ENCODE results near the gene EYS.

Gene EYS

GRCh38 chr6:63805808-63806572, 1901.0 kb downstream of the EYS start:
- H3K14ac ChIP-seq (ENCODE audit: low read length in 2 of 2) = no peak overlapping the region
- H4K8ac ChIP-seq (ENCODE audit: low read length) = peak overlapping the region; percentile 19
- DNase-seq = peak; percentile 93
- peak overlapping the region in 1 of 2 experiments; percentile 67 for H3K4me3 ChIP-seq (ENCODE audit: insufficient read depth in 1 of 2, low read depth in 1 of 2, low read length in 2 of 2)
- H2BK15ac ChIP-seq (ENCODE audit: low read depth, poor library complexity, severe bottlenecking) = no peak overlapping the region
- peak overlapping the region; percentile 80 for H3K9ac ChIP-seq (ENCODE audit: low read length)
- H3K18ac ChIP-seq (ENCODE audit: low read depth in 1 of 2, low read length in 2 of 2) = peak overlapping the region; percentile 14 to 66
- H2AK5ac ChIP-seq (ENCODE audit: low read length, severe bottlenecking) = no peak overlapping the region
- H2BK120ac ChIP-seq (ENCODE audit: low read depth, low read length) = peak overlapping the region; percentile 21
- H3K4me1 ChIP-seq (ENCODE audit: control insufficient read depth, insufficient read depth, low read depth, low read length) = no peaks in the 10 kb centered on the region
- no peaks in the 10 kb centered on the region for H3K9me3 ChIP-seq (ENCODE audit: control insufficient read depth, low read length)
- H2BK5ac ChIP-seq (ENCODE audit: low read depth, low read length, poor library complexity, severe bottlenecking) = no peak overlapping the region
- no peaks in the 10 kb centered on the region for H3K27me3 ChIP-seq (ENCODE audit: control insufficient read depth in 1 of 2, insufficient read depth in 1 of 2, low read length in 2 of 2)
- peak overlapping the region; percentile 87 for H3K27ac ChIP-seq (ENCODE audit: low read length, poor library complexity, severe bottlenecking)
- no peaks in the 10 kb centered on the region for H3K79me1 ChIP-seq (replicated peaks; ENCODE audit: low read length, poor library complexity, severe bottlenecking)
- H2AFZ ChIP-seq (ENCODE audit: low read depth, low read length) = no peak overlapping the region
- H3K4me2 ChIP-seq (ENCODE audit: low read length, poor library complexity, severe bottlenecking) = peak overlapping the region; percentile 25
- 4% methylated on average over 4 of the region's 5 CpGs for WGBS
- no peaks in the 10 kb centered on the region for H3K36me3 ChIP-seq (ENCODE audit: control insufficient read depth in 1 of 2, insufficient read depth in 2 of 2, low read depth in 1 of 2, low read length in 2 of 2)
- H2BK12ac ChIP-seq (ENCODE audit: low read length in 2 of 2) = peak overlapping the region; percentile 14 to 60
- H4K91ac ChIP-seq (ENCODE audit: low read length) = peak overlapping the region; percentile 61
- no peak overlapping the region for H3K23ac ChIP-seq (ENCODE audit: low read length in 2 of 2)
- peak overlapping the region; percentile 73 to 94 for H3K4ac ChIP-seq (ENCODE audit: low read depth in 1 of 2, low read length in 2 of 2)

- no peak overlapping the region for H2BK5ac ChIP-seq (ENCODE audit: low read depth, low read length, poor library complexity, severe bottlenecking)
- H3K9ac ChIP-seq (ENCODE audit: low read length) = peak overlapping the region; percentile 80
- H2BK12ac ChIP-seq (ENCODE audit: low read length in 2 of 2) = peak overlapping the region; percentile 14 to 60
- DNase-seq = no peak
- H3K4me3 ChIP-seq (ENCODE audit: insufficient read depth in 1 of 2, low read depth in 1 of 2, low read length in 2 of 2) = peak overlapping the region in 1 of 2 experiments; percentile 67
- peak overlapping the region; percentile 19 for H4K8ac ChIP-seq (ENCODE audit: low read length)
- no peak overlapping the region for H2BK15ac ChIP-seq (ENCODE audit: low read depth, poor library complexity, severe bottlenecking)
- H3K27ac ChIP-seq (ENCODE audit: low read length, poor library complexity, severe bottlenecking) = peak overlapping the region; percentile 87
- no peaks in the 10 kb centered on the region for H3K4me1 ChIP-seq (ENCODE audit: control insufficient read depth, insufficient read depth, low read depth, low read length)
- no peak overlapping the region for H3K14ac ChIP-seq (ENCODE audit: low read length in 2 of 2)
- no peak overlapping the region for H2AK5ac ChIP-seq (ENCODE audit: low read length, severe bottlenecking)
- H2AFZ ChIP-seq (ENCODE audit: low read depth, low read length) = no peak overlapping the region
- H3K18ac ChIP-seq (ENCODE audit: low read depth in 1 of 2, low read length in 2 of 2) = peak overlapping the region; percentile 14 to 66
- peak overlapping the region; percentile 61 for H4K91ac ChIP-seq (ENCODE audit: low read length)
- peak overlapping the region; percentile 73 to 94 for H3K4ac ChIP-seq (ENCODE audit: low read depth in 1 of 2, low read length in 2 of 2)
- H3K36me3 ChIP-seq (ENCODE audit: control insufficient read depth in 1 of 2, insufficient read depth in 2 of 2, low read depth in 1 of 2, low read length in 2 of 2) = no peaks in the 10 kb centered on the region
- H2BK120ac ChIP-seq (ENCODE audit: low read depth, low read length) = peak overlapping the region; percentile 21
- 83% methylated on average over 1 of the region's 3 CpGs for WGBS
- H3K79me1 ChIP-seq (replicated peaks; ENCODE audit: low read length, poor library complexity, severe bottlenecking) = no peaks in the 10 kb centered on the region
- no peaks in the 10 kb centered on the region for H3K27me3 ChIP-seq (ENCODE audit: control insufficient read depth in 1 of 2, insufficient read depth in 1 of 2, low read length in 2 of 2)
- no peak overlapping the region for H3K23ac ChIP-seq (ENCODE audit: low read length in 2 of 2)
- H3K4me2 ChIP-seq (ENCODE audit: low read length, poor library complexity, severe bottlenecking) = no peak overlapping the region
- H3K9me3 ChIP-seq (ENCODE audit: control insufficient read depth, low read length) = no peaks in the 10 kb centered on the region
These were observed 1901.7 kb downstream of the EYS start for GRCh38 chr6:63805345-63805744.

- no peaks in the 10 kb centered on the region for H3K79me1 ChIP-seq (replicated peaks; ENCODE audit: low read length, poor library complexity, severe bottlenecking)
- H3K36me3 ChIP-seq (ENCODE audit: control insufficient read depth in 1 of 2, insufficient read depth in 2 of 2, low read depth in 1 of 2, low read length in 2 of 2) = no peaks in the 10 kb centered on the region
- no peaks in the 10 kb centered on the region for H3K9me3 ChIP-seq (ENCODE audit: control insufficient read depth, low read length)
- no peak overlapping the region for H2BK12ac ChIP-seq (ENCODE audit: low read length in 2 of 2)
- no peak overlapping the region for H4K91ac ChIP-seq (ENCODE audit: low read length)
- H3K9ac ChIP-seq (ENCODE audit: low read length) = peak overlapping the region; percentile 80
- no peak overlapping the region for H3K23ac ChIP-seq (ENCODE audit: low read length in 2 of 2)
- no peak overlapping the region for H3K14ac ChIP-seq (ENCODE audit: low read length in 2 of 2)
- no peak overlapping the region for H3K4me2 ChIP-seq (ENCODE audit: low read length, poor library complexity, severe bottlenecking)
- H2AFZ ChIP-seq (ENCODE audit: low read depth, low read length) = no peak overlapping the region
- no peak overlapping the region for H2AK5ac ChIP-seq (ENCODE audit: low read length, severe bottlenecking)
- H2BK120ac ChIP-seq (ENCODE audit: low read depth, low read length) = no peak overlapping the region
- no peaks in the 10 kb centered on the region for H3K27me3 ChIP-seq (ENCODE audit: control insufficient read depth in 1 of 2, insufficient read depth in 1 of 2, low read length in 2 of 2)
- H2BK15ac ChIP-seq (ENCODE audit: low read depth, poor library complexity, severe bottlenecking) = no peak overlapping the region
- H3K18ac ChIP-seq (ENCODE audit: low read depth in 1 of 2, low read length in 2 of 2) = no peak overlapping the region
- H3K4ac ChIP-seq (ENCODE audit: low read depth in 1 of 2, low read length in 2 of 2) = no peak overlapping the region
- DNase-seq = peak; percentile 91
- peak overlapping the region in 1 of 2 experiments; percentile 67 for H3K4me3 ChIP-seq (ENCODE audit: insufficient read depth in 1 of 2, low read depth in 1 of 2, low read length in 2 of 2)
- no peaks in the 10 kb centered on the region for H3K4me1 ChIP-seq (ENCODE audit: control insufficient read depth, insufficient read depth, low read depth, low read length)
- H2BK5ac ChIP-seq (ENCODE audit: low read depth, low read length, poor library complexity, severe bottlenecking) = no peak overlapping the region
- H4K8ac ChIP-seq (ENCODE audit: low read length) = peak overlapping the region; percentile 47
- H3K27ac ChIP-seq (ENCODE audit: low read length, poor library complexity, severe bottlenecking) = peak overlapping the region; percentile 15
These were observed 1902.6 kb downstream of the EYS start for GRCh38 chr6:63804381-63804956.

GRCh38 chr6:63803371-63803770, 1903.7 kb downstream of the EYS start:
- Histone ChIP-seq H2BK12ac (ENCODE audit: low read length in 2 of 2) (peak overlapping the region; percentile 83 to 93), H3K9me3 (ENCODE audit: control insufficient read depth, low read length) (no peaks in the 10 kb centered on the region), H3K14ac (ENCODE audit: low read length in 2 of 2) (no peak overlapping the region), H2AK5ac (ENCODE audit: low read length, severe bottlenecking) (no peak overlapping the region), H3K4me1 (ENCODE audit: control insufficient read depth, insufficient read depth, low read depth, low read length) (no peaks in the 10 kb centered on the region), H3K79me1 (replicated peaks; ENCODE audit: low read length, poor library complexity, severe bottlenecking) (no peaks in the 10 kb centered on the region), H4K91ac (ENCODE audit: low read length) (no peak overlapping the region), H3K27ac (ENCODE audit: low read length, poor library complexity, severe bottlenecking) (no peak overlapping the region), H2AFZ (ENCODE audit: low read depth, low read length) (no peak overlapping the region), H2BK120ac (ENCODE audit: low read depth, low read length) (peak overlapping the region; percentile 49), H2BK15ac (ENCODE audit: low read depth, poor library complexity, severe bottlenecking) (no peak overlapping the region), H3K36me3 (ENCODE audit: control insufficient read depth in 1 of 2, insufficient read depth in 2 of 2, low read depth in 1 of 2, low read length in 2 of 2) (no peaks in the 10 kb centered on the region), H4K8ac (ENCODE audit: low read length) (no peak overlapping the region), H3K4me3 (ENCODE audit: insufficient read depth in 1 of 2, low read depth in 1 of 2, low read length in 2 of 2) (no peak overlapping the region), H3K18ac (ENCODE audit: low read depth in 1 of 2, low read length in 2 of 2) (peak overlapping the region; percentile 60 to 86), H3K4me2 (ENCODE audit: low read length, poor library complexity, severe bottlenecking) (no peak overlapping the region), H3K4ac (ENCODE audit: low read depth in 1 of 2, low read length in 2 of 2) (no peak overlapping the region), H3K9ac (ENCODE audit: low read length) (peak overlapping the region; percentile 60), H2BK5ac (ENCODE audit: low read depth, low read length, poor library complexity, severe bottlenecking) (no peak overlapping the region), H3K27me3 (ENCODE audit: control insufficient read depth in 1 of 2, insufficient read depth in 1 of 2, low read length in 2 of 2) (no peaks in the 10 kb centered on the region), H3K23ac (ENCODE audit: low read length in 2 of 2) (no peak overlapping the region)
- no peak for DNase-seq
- WGBS = 92% methylated on average over 2 of the region's 2 CpGs

Data from mesenchymal stem cell (in vitro differentiated cells and primary cell).